GM21381 (cell line): ENCODE measurements around the gene TAF11.
"Not testable (repeated sequence)": the region's sequence is repeated elsewhere in the genome, so short reads cannot be mapped to it uniquely, and the experiment has no call there.

Source experiments
- ATAC-seq: cut with Tn5 transposase; IDR thresholded peaks from one replicate; pipeline ENCODE4 v1.9.1; 2021; ENCODE audit warnings: mild to moderate bottlenecking, moderate library complexity; ENCODE audit not compliant: unreplicated experiment

TAF11 gene

DNA sequence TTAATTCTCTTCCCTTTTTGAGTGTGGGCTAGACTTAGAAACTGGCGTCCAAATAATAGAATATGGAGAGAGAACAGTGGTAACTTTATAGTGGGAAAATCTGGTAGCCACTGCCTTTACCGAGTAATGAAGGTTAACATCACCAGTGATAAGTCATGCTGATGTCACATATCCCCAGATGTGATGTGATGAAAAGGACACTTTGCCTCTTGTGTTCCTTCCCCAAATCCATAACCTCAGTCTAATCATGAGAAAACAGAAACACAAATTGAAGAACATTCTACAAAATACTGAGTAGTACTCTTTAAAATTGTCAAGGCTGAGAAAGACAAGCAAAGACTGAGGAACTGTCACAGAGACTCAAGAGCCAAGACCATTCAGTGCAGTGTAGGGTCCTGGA, 19.0 kb upstream of the TAF11 start:
- ATAC-seq: no peak

DNA sequence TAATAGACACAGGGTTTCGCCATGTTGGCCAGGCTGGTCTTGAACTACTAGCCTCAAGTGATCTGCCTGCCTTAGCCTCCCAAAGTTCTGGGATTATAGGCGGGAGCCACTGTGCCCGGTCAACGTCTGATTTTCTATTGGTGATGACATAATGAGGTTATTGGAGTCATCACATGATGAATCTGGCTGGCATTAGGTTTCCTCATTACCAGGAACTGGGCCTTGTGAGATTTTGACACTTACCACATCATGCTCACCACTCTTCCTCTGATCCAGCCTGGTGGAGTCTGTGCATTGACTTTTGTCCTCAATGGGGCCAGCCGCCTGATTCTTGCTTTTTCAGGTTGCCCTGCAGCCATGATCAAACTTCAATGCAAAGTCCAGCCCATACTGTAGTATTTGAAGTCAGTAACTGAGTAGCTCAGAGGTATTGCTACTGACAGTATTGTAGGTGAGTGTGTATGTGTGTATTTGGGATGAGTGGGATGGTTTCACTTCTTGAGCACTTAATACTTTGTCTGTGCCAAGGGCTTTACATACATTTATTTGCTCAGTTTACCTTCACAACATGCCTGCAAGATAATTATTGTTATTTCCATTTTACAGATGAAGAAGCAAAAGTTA, 17.3 kb upstream of the TAF11 start:
- ATAC-seq: no peak

DNA sequence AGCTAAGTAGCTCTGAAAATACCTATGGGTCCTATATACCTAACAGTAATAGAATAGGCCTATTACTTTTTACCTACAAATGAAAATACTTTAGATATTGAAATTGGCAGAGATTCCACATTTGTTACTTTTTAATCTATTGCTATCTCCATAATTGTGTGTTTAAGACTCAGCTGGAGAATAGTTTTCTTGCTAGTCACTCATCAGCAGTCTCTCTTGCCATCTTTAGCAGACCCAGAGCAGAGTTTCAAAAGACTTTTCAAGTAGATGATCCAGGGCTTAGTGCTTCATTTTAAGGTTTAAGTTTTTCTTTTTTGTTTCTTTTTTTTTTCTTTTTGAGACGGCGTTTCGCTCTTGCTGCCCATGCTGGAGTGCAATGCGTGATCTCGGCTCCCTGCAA, 14.1 kb upstream of the TAF11 start:
- ATAC-seq: no peak

DNA sequence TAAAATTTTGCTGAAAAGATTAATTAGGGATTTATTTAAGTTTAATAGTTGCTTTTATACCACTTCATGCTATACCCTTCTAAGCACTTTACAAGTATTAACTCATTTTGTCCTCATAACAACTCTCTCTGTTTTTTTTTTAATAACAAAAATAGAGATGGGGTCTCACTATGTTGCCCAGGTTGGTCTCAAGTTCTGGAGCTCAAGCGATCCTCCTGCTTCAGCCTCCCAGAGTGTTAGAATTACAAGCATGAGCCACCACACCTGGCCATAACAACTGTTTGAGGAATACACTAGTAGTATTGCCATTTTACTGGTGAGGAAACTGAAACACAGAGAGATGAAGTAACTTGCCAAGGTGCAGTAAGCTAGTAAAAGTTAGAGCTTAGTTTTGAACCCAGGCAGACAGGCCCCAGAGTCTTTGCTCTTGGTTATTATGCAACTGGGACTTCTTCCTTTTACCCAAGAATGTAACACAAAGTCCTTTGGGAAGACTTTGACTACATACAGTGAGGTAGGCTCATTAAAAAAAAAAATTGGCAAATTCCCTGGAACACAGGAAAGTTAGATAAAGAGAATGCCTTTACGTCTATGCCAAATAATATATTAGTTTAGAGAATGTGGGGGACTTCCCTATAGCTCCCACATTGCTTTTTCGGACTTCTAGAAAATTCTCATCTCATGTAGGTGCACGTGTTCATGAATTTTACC, 12.6 kb upstream of the TAF11 start:
- no peak for ATAC-seq

DNA sequence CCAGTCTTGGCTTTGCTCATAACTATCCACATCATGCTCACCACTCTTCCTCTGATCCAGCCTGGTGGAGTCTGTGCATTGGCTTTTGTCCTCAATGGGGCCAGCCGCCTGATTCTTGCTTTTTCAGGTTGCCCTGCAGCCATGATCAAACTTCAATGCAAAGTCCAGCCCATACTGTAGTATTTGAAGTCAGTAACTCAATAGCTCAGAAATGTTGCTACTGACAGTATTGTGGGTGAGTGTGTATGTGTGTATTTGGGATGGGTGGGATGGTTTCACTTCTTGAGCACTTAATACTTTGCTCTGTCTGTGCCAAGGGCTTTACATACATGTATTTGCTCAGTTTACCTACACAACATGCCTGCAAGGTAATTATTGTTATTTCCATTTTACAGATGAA, 11.9 kb upstream of the TAF11 start:
- not testable (repeated sequence) for ATAC-seq

DNA sequence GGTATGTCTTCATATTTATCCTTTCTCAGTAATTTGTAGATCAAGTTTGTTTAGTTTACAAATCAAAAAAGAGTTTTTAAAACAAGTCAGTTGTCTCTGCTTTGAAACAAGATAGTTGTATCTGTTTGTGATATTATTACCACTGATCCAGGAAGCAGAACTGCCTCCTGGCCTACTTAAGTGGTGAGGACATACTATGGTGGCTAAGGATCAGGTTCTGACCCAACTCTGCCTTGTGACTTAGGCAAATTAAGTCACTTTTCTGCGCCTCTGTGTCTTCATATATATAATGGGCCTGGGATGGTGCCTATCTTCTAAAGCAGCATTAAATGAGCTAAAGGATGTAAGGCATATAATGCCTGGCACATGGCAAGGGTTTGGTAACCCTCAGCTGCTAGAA, 9.9 kb upstream of the TAF11 start:
- no peak for ATAC-seq

DNA sequence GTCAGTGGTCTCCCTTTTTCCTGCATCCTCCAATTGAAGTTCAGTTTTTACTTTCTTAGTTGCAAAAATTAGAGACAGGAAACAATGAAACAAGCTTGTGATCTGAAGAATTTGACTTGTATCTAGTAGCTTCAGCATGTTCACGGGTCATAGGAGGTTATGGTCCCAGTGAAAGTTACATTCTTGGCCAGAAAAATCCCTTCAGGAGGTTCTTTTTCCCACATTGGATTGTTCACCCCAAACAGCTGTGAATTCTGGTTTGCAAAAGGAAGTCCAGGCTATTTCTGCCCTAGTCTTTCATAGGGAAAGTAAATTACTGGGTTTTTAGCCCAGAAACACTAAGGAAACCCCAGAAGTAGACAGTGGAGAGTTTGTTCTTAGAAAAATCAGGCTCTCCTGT, 9.3 kb upstream of the TAF11 start:
- ATAC-seq: no peak

DNA sequence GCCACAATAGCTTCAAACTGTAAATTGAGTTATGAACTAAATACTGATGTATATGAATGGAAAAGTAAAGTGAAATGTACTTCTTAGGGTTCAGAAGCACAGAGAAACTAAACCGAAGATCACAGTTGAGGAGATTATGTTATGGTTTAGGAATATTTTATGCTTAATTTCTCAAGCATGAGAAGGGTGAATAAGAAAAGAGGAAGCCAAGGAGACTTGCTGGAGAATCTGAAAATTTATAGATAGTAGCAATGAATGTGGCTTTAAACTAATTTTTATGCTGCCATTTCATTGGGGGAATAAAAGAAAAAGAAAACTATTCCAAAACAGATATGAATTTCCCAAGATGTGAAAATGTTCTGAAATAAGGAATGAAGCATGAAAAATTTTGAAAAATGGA, 6.9 kb upstream of the TAF11 start:
- ATAC-seq: no peak

DNA sequence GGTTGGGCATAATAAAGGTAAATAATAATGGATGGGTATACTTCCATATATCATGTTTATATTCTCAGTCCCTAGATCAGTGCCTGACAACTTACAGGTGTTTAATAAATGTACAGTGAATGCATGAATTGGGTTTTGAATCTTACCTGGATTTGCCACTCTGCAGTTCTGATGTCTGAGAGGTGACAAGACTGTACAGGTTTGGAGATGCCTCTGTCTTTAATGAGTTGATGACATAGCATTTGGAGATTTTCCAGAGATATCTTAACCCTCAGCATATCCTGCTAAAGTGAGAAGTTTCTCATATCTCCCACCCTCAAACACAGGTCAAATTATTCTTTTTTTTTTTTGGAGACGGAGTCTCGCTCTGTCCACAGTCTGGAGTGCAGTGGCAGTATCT, 3.5 kb upstream of the TAF11 start:
- no peak for ATAC-seq

DNA sequence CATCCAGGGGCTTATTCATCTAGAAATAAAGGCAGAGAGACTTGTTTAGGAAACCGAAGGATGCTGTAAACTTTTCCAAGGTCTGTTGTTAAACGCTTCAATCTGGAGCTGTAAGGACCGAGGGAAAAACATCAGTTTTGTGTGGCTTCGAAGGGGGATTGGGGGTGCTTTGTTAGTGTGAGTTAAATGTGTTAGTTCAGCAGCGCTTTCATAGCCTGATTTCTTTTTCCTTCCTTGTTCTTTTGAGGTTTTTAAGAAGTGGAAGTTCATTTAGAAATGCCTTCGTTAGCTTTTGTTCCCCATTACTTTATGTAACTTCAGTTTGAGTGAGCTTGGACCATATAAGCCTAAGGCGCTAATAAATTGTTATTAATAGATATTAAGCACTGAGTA, 2.7 kb upstream of the TAF11 start:
- ATAC-seq: no peak

DNA sequence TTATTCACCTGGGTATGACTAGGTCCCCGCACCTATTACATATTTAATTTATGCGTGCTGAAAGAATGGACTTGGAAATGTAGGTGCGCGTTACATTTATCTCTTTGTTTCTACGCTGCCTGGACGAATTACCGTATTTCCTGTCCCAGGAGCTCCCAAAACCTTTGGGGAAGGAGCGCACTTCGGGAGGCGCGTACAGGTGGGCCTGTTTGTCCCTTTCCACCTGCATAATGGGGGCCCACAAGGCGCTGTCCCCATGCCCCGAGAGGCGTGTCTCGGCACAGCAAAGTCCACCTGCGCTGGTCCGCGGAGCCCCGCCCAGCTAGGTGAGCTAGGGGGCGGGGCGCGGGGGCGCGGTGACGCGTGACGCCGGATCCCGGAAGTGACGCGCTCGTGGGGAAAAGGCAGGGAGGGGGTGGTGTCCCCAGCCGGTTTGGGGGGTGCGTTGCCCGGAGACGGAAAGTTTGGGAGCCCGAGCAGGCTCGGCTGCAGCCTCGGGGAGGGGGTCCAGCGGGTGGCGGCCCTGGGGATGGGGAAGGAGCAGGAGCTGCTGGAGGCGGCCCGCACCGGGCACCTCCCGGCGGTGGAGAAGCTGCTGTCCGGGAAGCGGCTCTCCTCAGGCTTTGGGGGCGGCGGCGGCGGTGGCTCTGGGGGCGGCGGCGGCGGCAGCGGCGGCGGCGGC, 1.2 kb upstream of the TAF11 start, which contains the start of gene ANKS1A:
Gene ANKS1A (plus strand): TSS at position 382 of the 682 bp plus-strand sequence. CDS start 148 bp downstream, at position 530.
- peak; percentile 57 for ATAC-seq

DNA sequence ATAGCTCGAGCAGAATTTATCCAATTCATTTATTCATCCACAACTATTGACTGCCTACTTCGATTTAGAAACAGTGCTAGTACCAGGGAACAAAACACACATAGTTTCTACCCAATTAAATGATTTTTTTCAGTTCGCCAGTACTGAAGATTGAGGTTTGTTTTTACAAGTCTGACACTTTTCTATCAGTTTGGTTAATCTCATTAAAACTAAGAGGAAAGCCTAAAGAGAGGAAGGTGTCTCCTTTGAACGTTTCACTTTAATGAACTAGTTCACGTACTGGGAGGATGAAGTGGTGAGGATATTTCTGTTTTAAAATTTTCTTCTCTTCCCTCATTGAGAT, 643 bp upstream of the TAF11 start:
- no peak for ATAC-seq

DNA sequence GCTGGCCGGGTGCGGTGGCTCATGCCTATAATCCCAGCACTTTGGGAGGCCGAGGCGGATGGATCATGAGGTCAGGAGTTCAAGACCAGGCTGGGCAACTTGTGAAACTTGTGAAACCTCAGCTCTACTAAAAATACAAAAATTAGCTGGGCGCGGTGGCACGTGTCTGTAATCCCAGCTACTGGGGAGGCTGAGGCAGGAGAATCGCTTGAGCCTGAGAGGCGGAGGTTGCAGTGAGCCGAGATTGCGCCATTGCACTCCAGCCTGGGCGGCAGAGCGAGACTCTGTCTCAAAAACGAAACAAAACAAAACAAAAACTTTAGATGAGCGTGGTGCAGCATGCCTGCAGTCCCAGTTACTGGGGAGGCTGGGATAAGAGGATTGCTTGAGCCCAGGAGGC, 2.0 kb downstream of the TAF11 start:
- not testable (repeated sequence) for ATAC-seq

DNA sequence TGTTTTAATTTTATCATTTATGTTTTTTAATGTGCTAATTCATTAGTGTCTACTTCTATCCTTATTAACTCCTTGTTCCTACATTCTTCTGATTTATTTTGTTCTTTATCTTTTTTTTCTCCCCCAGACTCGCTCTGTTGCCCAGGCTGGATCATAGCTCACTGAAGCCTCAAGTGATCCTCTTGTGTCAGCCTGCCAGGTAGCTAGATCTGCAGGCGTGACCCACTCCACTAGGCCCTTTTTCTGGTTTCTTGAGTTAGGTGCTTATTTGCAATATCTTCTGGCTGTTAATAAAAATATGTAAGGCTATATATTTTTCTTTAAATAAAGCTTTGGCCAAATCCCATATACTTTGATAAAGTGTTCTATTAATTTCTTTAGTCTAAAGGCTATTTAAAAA, 2.8 kb downstream of the TAF11 start:
- no peak for ATAC-seq

DNA sequence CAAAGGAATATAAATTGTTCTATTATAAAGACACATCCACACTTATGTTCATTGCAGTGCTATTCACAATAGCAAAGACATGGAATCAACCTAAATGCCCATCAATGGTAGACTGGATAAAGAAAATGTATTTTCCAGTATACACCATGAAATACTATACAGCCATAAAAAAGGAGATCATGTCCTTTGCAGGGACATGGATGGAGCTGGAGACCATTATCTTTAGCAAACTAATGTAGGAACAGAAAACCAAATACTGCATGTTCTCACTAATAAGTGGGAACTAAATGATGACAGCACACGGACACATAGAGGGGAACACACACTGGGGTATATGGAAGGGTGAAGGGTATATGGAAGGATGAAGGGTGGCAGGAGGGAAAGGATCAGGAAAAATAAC, 3.8 kb downstream of the TAF11 start:
- not testable (repeated sequence) for ATAC-seq

DNA sequence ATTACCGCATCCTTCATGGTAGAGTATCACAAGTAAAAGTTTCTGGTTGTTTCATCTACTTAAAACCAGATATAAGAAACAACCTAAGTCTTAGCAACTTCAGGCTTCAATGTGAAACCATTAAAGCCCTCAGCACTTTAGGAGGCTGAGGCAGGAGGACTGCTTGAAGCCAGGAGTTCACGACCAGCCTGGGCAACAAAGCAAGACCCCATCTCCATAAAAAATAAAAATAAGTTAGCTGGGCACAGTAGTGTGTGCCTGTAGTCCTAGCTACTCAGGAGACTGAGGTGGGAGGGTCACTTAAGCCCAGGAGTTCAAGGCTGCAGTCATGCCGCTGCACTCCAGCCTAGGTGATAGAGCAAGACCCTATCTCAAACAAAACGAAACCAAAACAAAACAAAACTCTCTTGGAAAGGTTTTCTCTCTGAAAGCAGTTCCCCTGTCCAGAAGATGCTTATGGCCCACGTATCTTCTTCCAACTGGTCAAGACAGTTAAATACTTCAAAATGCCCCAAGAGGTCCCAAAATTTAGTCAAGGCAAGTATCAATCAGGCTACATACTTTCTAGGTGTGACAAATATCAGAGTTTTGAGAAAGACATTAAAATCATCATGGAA, 9.9 kb downstream of the TAF11 start:
- ATAC-seq: no peak

DNA sequence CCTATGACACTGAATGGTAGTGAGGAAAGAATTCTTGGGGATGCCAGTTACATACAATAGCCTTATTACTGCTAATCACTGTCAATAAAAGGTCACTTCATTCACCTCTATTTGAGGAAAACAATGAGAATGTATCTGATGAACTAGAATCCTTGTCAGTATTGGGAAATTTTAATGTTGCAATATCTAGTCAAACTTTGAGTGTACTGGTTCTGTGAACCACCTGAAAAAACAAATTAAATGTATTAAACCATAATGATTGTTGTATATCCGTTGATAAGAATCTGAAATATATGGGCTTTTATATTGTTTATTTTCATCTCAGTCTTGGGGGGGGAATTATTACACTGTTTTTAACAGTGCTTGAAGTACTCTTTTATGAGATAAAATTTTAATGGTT, 10.6 kb downstream of the TAF11 start:
- no peak for ATAC-seq

DNA sequence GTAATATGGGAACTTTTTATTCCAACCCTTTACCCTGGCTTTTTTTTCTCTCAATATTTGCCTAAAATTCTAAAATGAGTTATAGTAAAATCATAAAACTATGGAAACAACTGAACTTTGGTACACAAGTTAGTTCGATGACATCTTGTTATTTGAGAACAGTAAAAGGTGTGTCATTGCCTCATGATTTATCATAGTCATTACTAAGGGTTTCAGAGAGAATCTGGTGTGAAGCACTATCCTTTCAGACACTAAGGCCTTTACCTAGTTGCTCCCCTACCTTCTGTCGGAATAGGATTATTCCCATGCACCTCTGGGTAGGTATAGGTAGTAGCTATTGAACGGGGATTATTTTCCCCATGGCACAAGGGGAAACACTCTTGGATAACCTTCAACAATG, 11.4 kb downstream of the TAF11 start:
- no peak for ATAC-seq

DNA sequence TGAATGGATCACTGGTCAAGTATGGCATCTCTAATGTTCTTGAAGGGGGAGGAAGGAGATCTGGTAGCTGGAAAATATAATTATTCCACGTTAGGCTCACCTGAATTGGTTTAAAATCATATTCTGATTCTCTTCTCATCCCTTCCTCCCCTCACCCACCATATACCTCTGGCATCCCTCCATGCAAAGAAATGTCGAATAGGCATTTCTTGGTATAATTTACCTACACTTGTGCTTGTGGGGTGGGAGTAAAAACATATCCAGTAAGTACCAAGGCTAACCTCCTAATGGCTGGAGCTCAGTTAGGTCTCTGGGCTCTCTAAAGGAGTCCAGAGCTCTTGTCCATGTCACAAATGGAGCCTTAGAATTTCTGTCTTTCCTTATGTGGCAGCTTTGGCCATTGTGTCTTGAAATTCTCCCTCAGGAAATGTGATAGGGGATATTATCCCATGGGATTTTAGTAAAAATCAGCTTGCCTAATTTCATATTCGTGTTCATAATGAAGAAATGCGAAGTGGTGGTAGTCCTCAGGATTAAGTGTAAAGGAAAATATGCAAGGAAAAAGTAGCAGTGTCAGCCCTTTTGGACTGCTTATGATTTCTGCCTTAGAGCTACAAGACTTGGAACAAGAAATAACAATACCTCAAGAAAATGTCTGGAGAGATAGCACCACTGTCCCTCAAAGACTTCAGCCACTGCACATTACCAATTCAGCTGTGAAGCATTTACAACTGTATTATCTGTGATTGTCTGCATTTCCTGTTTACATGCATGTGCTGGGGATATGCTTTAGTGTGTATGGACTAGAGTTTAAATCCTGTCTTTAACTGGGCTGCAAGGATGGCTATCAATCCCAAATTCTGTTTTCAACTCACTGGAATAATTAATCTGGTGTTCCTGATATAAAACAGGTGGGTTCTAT, 12.3 kb downstream of the TAF11 start:
- ATAC-seq: no peak

DNA sequence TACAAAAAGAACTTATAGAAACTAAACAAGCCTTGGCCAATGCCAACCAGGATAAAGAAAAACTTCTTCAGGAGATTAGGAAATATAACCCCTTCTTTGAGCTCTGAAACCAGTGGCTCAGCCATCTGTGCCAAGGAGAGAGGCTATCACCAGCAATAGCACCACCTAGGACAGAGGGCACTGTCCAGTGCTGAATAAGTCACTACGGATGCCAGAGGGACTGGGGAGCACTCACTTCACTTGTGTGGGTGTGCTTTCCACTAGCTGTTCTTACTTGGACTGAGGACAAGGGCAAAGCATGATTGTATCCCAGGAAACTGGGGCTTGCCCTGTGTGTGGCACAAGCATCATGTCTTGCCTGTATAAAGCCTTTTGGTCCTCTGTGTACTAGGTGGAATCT, 15.5 kb downstream of the TAF11 start:
- ATAC-seq: no peak

DNA sequence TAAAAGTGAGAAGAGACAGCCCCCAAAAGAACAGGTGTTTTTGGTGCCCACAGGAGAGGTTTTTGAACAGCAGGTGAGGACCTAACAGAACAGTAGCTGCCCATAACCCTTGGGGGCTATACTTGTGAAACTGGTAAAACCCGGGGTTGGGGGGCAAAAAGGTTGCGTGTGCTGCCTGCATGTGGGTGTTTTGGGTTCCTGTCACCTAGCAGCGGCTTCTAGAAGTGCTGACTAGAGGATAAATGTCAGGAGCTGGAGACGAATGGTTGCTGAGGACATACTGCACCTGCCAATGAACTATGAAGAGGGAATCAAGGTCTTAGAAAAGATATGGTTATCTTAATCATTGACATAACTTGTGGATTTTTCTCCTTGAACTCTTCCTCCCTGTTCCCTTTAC, 16.0 kb downstream of the TAF11 start:
- no peak for ATAC-seq
